GM12878 (cell line): ENCODE measurements around the gene C16orf90. TPM values are rescaled to one million over a fixed set of nuclear protein-coding genes. Genes with fewer than 3 reads are reported as not detected.

ENCODE experiments used
- BMI1 ChIP-seq: fragments of 450-650 bp; IDR thresholded peaks from 2 replicates; pipeline ENCODE4 v1.6.1; 2016; ENCODE audit warnings: mild to moderate bottlenecking, moderate library complexity, borderline replicate concordance
- CHD1 ChIP-seq: IDR thresholded peaks from 2 replicates; pipeline ENCODE4 v1.6.1; 2012; ENCODE audit warnings: low read depth, low read length, improper control_type of control experiment
- EED ChIP-seq: sonication (generic); IDR thresholded peaks from 2 replicates; pipeline ENCODE4 v1.6.1; 2016; ENCODE audit warnings: antibody characterized with exemption, low read depth
- HDAC6 ChIP-seq: fragments of 200-600 bp; sonication (generic); IDR thresholded peaks from one replicate; pipeline ENCODE4 v1.8.0; 2017; ENCODE audit warnings: antibody characterized with exemption; ENCODE audit not compliant: unreplicated experiment
- JUNB ChIP-seq: IDR thresholded peaks from 2 replicates; pipeline ENCODE4 v1.6.1; 2016; ENCODE audit warnings: antibody characterized with exemption, mild to moderate bottlenecking
- NBN ChIP-seq: fragments of 450-650 bp; IDR thresholded peaks from 2 replicates; pipeline ENCODE4 v1.6.1; 2016
- POU2F2 ChIP-seq: IDR thresholded peaks from 3 replicates; pipeline ENCODE4 v1.6.1; 2011; ENCODE audit warnings: low read depth, mild to moderate bottlenecking, low read length, borderline replicate concordance
- RB1 ChIP-seq: fragments of 450-650 bp; formaldehyde crosslinking; IDR thresholded peaks from 2 replicates; pipeline ENCODE4 v1.6.1; 2017; ENCODE audit warnings: mild to moderate bottlenecking, borderline replicate concordance
- SKIL ChIP-seq: fragments of 450-650 bp; IDR thresholded peaks from 2 replicates; pipeline ENCODE4 v1.6.1; 2017; ENCODE audit warnings: mild to moderate bottlenecking, low read depth, inconsistent platforms; ENCODE audit not compliant: poor library complexity, severe bottlenecking
- STAT3 ChIP-seq: IDR thresholded peaks from 2 replicates; pipeline ENCODE4 v1.6.1; 2011; ENCODE audit warnings: low read depth, low read length, improper control_type of control experiment
- ZNF622 ChIP-seq: fragments of 450-650 bp; IDR thresholded peaks from 2 replicates; pipeline ENCODE4 v1.6.1; 2017; ENCODE audit warnings: mild to moderate bottlenecking, inconsistent platforms
- ZNF687 ChIP-seq: fragments of 450-650 bp; IDR thresholded peaks from 2 replicates; pipeline ENCODE4 v1.6.1; 2017; ENCODE audit warnings: mild to moderate bottlenecking, moderate library complexity
- polyA plus RNA-seq, 11 experiments: library from polyadenylated mRNA; depleted of rRNA in 4 of 11; unstranded in 6 of 11; stranded (reverse) in 5 of 11; fragments of >200 nt; fragmentation: Nextera tagmentation in 4 of 11; fragmentation: Illumina TruSeq in 1 of 11; extraction: Ambion mirVana in 4 of 11; extraction: Trizol in 1 of 11; gene quantifications; 1 replicate in 1 of 11; 2 replicates in 10 of 11; pipeline versions ENCODE4 v1.2.1 to v1.2.3, GENCODE V29; 2011 to 2016; ENCODE audit warnings: inconsistent platforms in 2 of 11, missing spikeins in 2 of 11, low read depth in 1 of 11
- total RNA-seq, 4 experiments: library from RNA; depleted of rRNA in 3 of 4; stranded (reverse); fragments of >200 nt in 3 of 4; fragmentation: Illumina TruSeq in 1 of 4; extraction: Trizol in 1 of 4; gene quantifications; 2 replicates each; pipeline versions ENCODE4 v1.2.1 to v1.2.3, GENCODE V29; 2013 to 2021
- TF ChIP-seq, protein P1 (sequence below): fragments of 450-650 bp; IDR thresholded peaks from 2 replicates; pipeline ENCODE4 v1.6.1; 2017; ENCODE audit warnings: mild to moderate bottlenecking
- TF ChIP-seq, protein P2 (sequence below): fragments of 450-650 bp; formaldehyde crosslinking; IDR thresholded peaks from 2 replicates; pipeline ENCODE4 v1.4.0; 2022; ENCODE audit warnings: mild to moderate bottlenecking, moderate library complexity
- TF ChIP-seq, protein P3 (sequence below): fragments of 450-650 bp; IDR thresholded peaks from 2 replicates; pipeline ENCODE4 v1.6.1; 2018; ENCODE audit warnings: borderline replicate concordance, mild to moderate bottlenecking; ENCODE audit not compliant: partially characterized antibody

C16orf90 gene
- total and polyA plus RNA-seq, 10 of the 15 experiments (the other 5 are each of a cell fraction or from before 2014, with no cell fraction given) = not detected

DNA sequence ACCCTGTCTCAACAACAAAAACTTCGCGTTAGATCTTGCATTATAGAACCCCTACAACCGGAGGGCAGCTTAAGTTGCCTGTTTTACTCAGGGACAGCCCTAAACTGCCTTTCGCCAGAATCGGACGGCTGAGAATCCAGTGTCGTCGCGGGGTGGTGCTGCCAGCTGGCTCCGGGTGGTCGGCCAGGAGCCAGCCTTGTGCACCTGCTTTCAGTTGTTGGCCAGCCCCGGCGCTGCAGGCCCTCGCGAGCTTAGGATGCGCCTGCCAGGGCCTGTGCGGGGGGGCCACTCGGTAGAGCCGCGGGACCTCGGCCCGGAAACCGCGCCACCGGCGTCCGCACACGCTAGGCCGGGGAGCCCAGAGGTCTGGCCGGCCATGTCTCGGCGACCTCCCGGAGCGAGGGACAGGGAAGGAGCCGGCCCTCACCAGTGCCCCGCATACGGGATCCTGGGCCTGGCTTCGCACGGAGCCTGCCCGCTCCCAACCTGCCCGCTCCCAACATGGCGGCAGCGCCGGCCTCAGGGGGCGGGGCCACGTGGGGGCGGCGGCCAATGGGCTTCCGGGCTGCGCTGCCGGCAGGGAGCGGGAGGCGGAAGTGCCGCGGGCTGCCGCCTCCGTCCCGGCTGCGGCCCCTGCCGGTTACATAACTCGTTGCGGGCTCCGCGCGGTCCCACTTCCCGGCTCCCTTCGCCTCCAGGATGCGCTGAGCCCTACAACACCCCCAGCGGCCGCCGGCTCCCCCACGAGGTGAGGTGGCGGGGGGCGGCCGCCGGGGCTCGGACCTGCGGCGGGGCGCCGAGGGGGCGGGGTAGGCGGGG, 37.6 kb downstream of the C16orf90 start (continued):
- TF ChIP-seq SKIL = no peak
- TF ChIP-seq ZNF622 = no peak
- TF ChIP-seq, protein P1, sequence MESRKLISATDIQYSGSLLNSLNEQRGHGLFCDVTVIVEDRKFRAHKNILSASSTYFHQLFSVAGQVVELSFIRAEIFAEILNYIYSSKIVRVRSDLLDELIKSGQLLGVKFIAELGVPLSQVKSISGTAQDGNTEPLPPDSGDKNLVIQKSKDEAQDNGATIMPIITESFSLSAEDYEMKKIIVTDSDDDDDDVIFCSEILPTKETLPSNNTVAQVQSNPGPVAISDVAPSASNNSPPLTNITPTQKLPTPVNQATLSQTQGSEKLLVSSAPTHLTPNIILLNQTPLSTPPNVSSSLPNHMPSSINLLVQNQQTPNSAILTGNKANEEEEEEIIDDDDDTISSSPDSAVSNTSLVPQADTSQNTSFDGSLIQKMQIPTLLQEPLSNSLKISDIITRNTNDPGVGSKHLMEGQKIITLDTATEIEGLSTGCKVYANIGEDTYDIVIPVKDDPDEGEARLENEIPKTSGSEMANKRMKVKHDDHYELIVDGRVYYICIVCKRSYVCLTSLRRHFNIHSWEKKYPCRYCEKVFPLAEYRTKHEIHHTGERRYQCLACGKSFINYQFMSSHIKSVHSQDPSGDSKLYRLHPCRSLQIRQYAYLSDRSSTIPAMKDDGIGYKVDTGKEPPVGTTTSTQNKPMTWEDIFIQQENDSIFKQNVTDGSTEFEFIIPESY = no peak
- TF ChIP-seq RB1 = peak; percentile 63; the same call in 1 of the 2 replicates
- no peak for TF ChIP-seq BMI1
- TF ChIP-seq, protein P2, sequence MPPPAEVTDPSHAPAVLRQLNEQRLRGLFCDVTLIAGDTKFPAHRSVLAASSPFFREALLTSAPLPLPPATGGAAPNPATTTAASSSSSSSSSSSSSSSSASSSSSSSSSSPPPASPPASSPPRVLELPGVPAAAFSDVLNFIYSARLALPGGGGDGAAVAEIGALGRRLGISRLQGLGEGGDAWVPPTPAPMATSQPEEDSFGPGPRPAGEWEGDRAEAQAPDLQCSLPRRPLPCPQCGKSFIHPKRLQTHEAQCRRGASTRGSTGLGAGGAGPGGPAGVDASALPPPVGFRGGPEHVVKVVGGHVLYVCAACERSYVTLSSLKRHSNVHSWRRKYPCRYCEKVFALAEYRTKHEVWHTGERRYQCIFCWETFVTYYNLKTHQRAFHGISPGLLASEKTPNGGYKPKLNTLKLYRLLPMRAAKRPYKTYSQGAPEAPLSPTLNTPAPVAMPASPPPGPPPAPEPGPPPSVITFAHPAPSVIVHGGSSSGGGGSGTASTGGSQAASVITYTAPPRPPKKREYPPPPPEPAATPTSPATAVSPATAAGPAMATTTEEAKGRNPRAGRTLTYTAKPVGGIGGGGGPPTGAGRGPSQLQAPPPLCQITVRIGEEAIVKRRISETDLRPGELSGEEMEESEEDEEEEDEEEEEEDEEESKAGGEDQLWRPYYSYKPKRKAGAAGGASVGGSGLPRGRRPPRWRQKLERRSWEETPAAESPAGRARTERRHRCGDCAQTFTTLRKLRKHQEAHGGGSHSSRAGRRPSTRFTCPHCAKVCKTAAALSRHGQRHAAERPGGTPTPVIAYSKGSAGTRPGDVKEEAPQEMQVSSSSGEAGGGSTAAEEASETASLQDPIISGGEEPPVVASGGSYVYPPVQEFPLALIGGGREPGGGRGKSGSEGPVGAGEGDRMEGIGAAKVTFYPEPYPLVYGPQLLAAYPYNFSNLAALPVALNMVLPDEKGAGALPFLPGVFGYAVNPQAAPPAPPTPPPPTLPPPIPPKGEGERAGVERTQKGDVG (CRISPR knock-in tag) = no peak
- TF ChIP-seq NBN = 0 out of 2 replicates have a peak, but pooled peaks have one; percentile 18
- TF ChIP-seq EED = 0 out of 2 replicates have a peak, but pooled peaks have one; percentile 24
- TF ChIP-seq HDAC6 = no peak
- peak; percentile 56 for TF ChIP-seq ZNF687
- TF ChIP-seq CHD1 = no peak
- TF ChIP-seq STAT3 = no peak
- no peak; the same call in 2 of the 3 replicates for TF ChIP-seq POU2F2
- TF ChIP-seq, protein P3, sequence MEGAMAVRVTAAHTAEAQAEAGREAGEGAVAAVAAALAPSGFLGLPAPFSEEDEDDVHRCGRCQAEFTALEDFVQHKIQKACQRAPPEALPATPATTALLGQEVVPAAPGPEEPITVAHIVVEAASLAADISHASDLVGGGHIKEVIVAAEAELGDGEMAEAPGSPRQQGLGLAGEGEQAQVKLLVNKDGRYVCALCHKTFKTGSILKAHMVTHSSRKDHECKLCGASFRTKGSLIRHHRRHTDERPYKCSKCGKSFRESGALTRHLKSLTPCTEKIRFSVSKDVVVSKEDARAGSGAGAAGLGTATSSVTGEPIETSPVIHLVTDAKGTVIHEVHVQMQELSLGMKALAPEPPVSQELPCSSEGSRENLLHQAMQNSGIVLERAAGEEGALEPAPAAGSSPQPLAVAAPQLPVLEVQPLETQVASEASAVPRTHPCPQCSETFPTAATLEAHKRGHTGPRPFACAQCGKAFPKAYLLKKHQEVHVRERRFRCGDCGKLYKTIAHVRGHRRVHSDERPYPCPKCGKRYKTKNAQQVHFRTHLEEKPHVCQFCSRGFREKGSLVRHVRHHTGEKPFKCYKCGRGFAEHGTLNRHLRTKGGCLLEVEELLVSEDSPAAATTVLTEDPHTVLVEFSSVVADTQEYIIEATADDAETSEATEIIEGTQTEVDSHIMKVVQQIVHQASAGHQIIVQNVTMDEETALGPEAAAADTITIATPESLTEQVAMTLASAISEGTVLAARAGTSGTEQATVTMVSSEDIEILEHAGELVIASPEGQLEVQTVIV = peak; percentile 77
- no peak for TF ChIP-seq JUNB
